Liver (tissue), 9 donors: ENCODE results near the gene CKM. TPM values are rescaled to one million over a fixed set of nuclear protein-coding genes. Genes with fewer than 3 reads are reported as not detected.

Experiments
- DNase-seq: peaks from one replicate; pipeline ENCODE4 v3.0.0-alpha.2; 2017; ENCODE audit warnings: low spot score
- H3K27ac ChIP-seq, 2 donors: one replicate each; pipeline ENCODE4 v1.7.0; 2013; ENCODE audit warnings: inconsistent platforms in 2 of 2, low read length in 2 of 2, control low read depth in 1 of 2, low read depth in 1 of 2, mild to moderate bottlenecking in 1 of 2
- H3K27me3 ChIP-seq, 4 donors: one replicate each; pipeline versions ENCODE4 v1.6.1 to v1.7.0; 2013; ENCODE audit warnings: low read length in 3 of 4, inconsistent platforms in 1 of 4, mild to moderate bottlenecking in 1 of 4, moderate library complexity in 1 of 4; ENCODE audit not compliant: control insufficient read depth in 4 of 4, insufficient read depth in 4 of 4
- H3K36me3 ChIP-seq, 4 donors: one replicate each; pipeline versions ENCODE4 v1.6.1 to v1.7.0; 2013; ENCODE audit warnings: low read length in 3 of 4, mild to moderate bottlenecking in 3 of 4, low read depth in 1 of 4, moderate library complexity in 1 of 4; ENCODE audit not compliant: control insufficient read depth in 4 of 4, insufficient read depth in 3 of 4
- H3K4me1 ChIP-seq, 4 donors: one replicate each; pipeline versions ENCODE4 v1.6.1 to v1.7.0; 2013; ENCODE audit warnings: low read length in 3 of 4, mild to moderate bottlenecking in 3 of 4, moderate library complexity in 1 of 4; ENCODE audit not compliant: control insufficient read depth in 4 of 4, insufficient read depth in 4 of 4
- H3K4me3 ChIP-seq, 3 donors: one replicate each; pipeline versions ENCODE4 v1.6.1 to v1.7.0; 2013; ENCODE audit warnings: low read length in 3 of 3, control low read depth in 1 of 3, low read depth in 1 of 3, mild to moderate bottlenecking in 1 of 3
- H3K9ac ChIP-seq, 2 donors: one replicate each; pipeline ENCODE4 v1.7.0; 2013; ENCODE audit warnings: low read length in 2 of 2, mild to moderate bottlenecking in 2 of 2, moderate library complexity in 2 of 2, control low read depth in 1 of 2, low read depth in 1 of 2
- H3K9me3 ChIP-seq, 4 donors: one replicate each; pipeline versions ENCODE4 v1.6.1 to v1.7.0; 2013; ENCODE audit warnings: low read length in 3 of 4; ENCODE audit not compliant: control insufficient read depth in 4 of 4
- EGR1 ChIP-seq, 2 donors: IDR thresholded peaks; 2 replicates each; pipeline ENCODE4 v1.6.1; 2016 to 2018; ENCODE audit warnings: antibody characterized with exemption in 2 of 2, low read depth in 2 of 2
- FOXA1 ChIP-seq: IDR thresholded peaks from 2 replicates; pipeline ENCODE4 v1.6.1; 2016; ENCODE audit warnings: antibody characterized with exemption
- FOXA2 ChIP-seq: IDR thresholded peaks from 2 replicates; pipeline ENCODE4 v1.6.1; 2016; ENCODE audit warnings: antibody characterized with exemption
- GABPA ChIP-seq, 2 donors: IDR thresholded peaks in 1 of 2; conservative IDR thresholded peaks in 1 of 2; 2 replicates each; pipeline ENCODE4 v1.6.1; 2016; ENCODE audit warnings: antibody characterized with exemption in 2 of 2, mild to moderate bottlenecking in 1 of 2, moderate library complexity in 1 of 2
- HNF4A ChIP-seq, 2 donors: conservative IDR thresholded peaks; 2 replicates each; pipeline ENCODE4 v1.6.1; 2016; ENCODE audit warnings: antibody characterized with exemption in 2 of 2, mild to moderate bottlenecking in 2 of 2
- HNF4G ChIP-seq: IDR thresholded peaks from 2 replicates; pipeline ENCODE4 v1.6.1; 2016; ENCODE audit warnings: antibody characterized with exemption
- JUND ChIP-seq, 2 donors: IDR thresholded peaks; 2 replicates each; pipeline ENCODE4 v1.6.1; 2016; ENCODE audit warnings: antibody characterized with exemption in 2 of 2
- NR2F2 ChIP-seq: IDR thresholded peaks from 2 replicates; pipeline ENCODE4 v1.6.1; 2016; ENCODE audit warnings: antibody characterized with exemption
- RAD21 ChIP-seq, 2 donors: IDR thresholded peaks; 2 replicates each; pipeline ENCODE4 v1.6.1; 2016; ENCODE audit warnings: antibody characterized with exemption in 2 of 2, mild to moderate bottlenecking in 2 of 2
- RXRA ChIP-seq, 2 donors: IDR thresholded peaks; 2 replicates each; pipeline ENCODE4 v1.6.1; 2017 to 2018; ENCODE audit warnings: antibody characterized with exemption in 2 of 2, mild to moderate bottlenecking in 1 of 2
- SP1 ChIP-seq: IDR thresholded peaks from 2 replicates; pipeline ENCODE4 v1.6.1; 2018; ENCODE audit warnings: antibody characterized with exemption, mild to moderate bottlenecking
- YY1 ChIP-seq: IDR thresholded peaks from 2 replicates; pipeline ENCODE4 v1.6.1; 2016; ENCODE audit warnings: antibody characterized with exemption, mild to moderate bottlenecking
- WGBS: extraction: QIAGEN DNeasy Blood & Tissue Kit; methylation state at CpG from one replicate; pipeline ENCODE4 v1.1.7; 2013; 5-methylcytosine and 5-hydroxymethylcytosine counted together
- polyA plus RNA-seq, 2 donors: library from polyadenylated mRNA; stranded (reverse) in 1 of 2; unstranded in 1 of 2; fragments of 200-250 nt in 1 of 2; fragments of >200 nt in 1 of 2; fragmentation: Nextera tagmentation in 1 of 2; extraction: Ambion mirVana in 1 of 2; gene quantifications; one replicate each; pipeline versions ENCODE4 v1.2.1 to v1.2.3, GENCODE V29; 2013 to 2015
- total RNA-seq, 2 donors: library from RNA; depleted of rRNA; stranded (reverse); fragments of >200 nt; gene quantifications; one replicate each; pipeline ENCODE4 v1.2.3, GENCODE V29; 2014
- TF ChIP-seq, protein P1 (sequence below): IDR thresholded peaks from 2 replicates; pipeline ENCODE4 v1.6.1; 2016; ENCODE audit warnings: antibody characterized with exemption, mild to moderate bottlenecking
- TF ChIP-seq, protein P2 (sequence below): IDR thresholded peaks from 2 replicates; pipeline ENCODE4 v1.6.1; 2016; ENCODE audit warnings: antibody characterized with exemption
- TF ChIP-seq, protein P3 (sequence below): IDR thresholded peaks from 2 replicates; pipeline ENCODE4 v1.6.1; 2016; ENCODE audit warnings: antibody characterized with exemption
- TF ChIP-seq, protein P4 (sequence below): IDR thresholded peaks from 2 replicates; pipeline ENCODE4 v1.6.1; 2016; ENCODE audit warnings: antibody characterized with exemption
- TF ChIP-seq, protein P5 (sequence below): fragments of 150-350 bp; IDR thresholded peaks from 2 replicates; pipeline ENCODE4 v1.5.1; 2017; ENCODE audit warnings: improper control_type of control experiment, low read depth, low read length; ENCODE audit not compliant: missing input control
- donor health status: healthy.
- donor health status: healthy.
- donor health status: healthy.
- donor health status: healthy.
- donor health status: healthy.

Gene CKM
- total and polyA plus RNA-seq, 4 donors: 0.05 to 0.37 (median 0.17) TPM; not detected in 1

DNA sequence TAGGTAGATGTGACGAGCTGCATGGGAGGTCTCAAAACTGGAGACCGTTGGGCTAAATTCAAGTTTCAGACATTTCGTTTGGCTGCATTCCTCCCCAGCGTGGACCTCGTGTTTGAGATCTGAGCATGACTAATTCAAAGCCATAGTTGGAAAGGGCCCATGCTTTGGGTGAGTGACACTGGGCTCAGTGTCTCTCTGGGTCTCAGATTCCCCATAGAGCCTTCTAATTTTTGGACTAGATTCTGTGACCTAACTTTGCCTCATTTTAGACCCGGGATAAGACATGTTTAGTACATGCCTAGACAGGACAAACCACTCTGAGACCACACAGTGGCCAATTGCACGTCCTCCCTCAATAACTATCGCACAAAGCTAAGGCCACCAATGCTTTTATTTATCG lies 16.6 kb downstream of the CKM start:
- Histone ChIP-seq H3K4me3 (no peak overlapping the region), H3K36me3 (peaks cover 0 to 9% (median 3%) of the 10 kb centered on the region in 4 donors), H3K9me3 (no peaks in the 10 kb centered on the region), H3K9ac (no peak overlapping the region), H3K27ac (peak overlapping the region in 1 of 2 donors; percentile 33), H3K4me1 (peaks cover 0 to 5% (median under 1%) of the 10 kb centered on the region in 4 donors), H3K27me3 (no peaks in the 10 kb centered on the region)
- no peak for DNase-seq
- TF ChIP-seq FOXA1 (no peak), FOXA2 (no peak), RXRA (IDR thresholded peaks at IDR 0.05) (peak; percentile 27 to 80), RAD21 (IDR thresholded peaks at IDR 0.05) (no peak)
- TF ChIP-seq, protein P1, sequence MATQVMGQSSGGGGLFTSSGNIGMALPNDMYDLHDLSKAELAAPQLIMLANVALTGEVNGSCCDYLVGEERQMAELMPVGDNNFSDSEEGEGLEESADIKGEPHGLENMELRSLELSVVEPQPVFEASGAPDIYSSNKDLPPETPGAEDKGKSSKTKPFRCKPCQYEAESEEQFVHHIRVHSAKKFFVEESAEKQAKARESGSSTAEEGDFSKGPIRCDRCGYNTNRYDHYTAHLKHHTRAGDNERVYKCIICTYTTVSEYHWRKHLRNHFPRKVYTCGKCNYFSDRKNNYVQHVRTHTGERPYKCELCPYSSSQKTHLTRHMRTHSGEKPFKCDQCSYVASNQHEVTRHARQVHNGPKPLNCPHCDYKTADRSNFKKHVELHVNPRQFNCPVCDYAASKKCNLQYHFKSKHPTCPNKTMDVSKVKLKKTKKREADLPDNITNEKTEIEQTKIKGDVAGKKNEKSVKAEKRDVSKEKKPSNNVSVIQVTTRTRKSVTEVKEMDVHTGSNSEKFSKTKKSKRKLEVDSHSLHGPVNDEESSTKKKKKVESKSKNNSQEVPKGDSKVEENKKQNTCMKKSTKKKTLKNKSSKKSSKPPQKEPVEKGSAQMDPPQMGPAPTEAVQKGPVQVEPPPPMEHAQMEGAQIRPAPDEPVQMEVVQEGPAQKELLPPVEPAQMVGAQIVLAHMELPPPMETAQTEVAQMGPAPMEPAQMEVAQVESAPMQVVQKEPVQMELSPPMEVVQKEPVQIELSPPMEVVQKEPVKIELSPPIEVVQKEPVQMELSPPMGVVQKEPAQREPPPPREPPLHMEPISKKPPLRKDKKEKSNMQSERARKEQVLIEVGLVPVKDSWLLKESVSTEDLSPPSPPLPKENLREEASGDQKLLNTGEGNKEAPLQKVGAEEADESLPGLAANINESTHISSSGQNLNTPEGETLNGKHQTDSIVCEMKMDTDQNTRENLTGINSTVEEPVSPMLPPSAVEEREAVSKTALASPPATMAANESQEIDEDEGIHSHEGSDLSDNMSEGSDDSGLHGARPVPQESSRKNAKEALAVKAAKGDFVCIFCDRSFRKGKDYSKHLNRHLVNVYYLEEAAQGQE: no peak
- TF ChIP-seq, protein P2, sequence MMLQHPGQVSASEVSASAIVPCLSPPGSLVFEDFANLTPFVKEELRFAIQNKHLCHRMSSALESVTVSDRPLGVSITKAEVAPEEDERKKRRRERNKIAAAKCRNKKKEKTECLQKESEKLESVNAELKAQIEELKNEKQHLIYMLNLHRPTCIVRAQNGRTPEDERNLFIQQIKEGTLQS: no peak
- TF ChIP-seq, protein P3, sequence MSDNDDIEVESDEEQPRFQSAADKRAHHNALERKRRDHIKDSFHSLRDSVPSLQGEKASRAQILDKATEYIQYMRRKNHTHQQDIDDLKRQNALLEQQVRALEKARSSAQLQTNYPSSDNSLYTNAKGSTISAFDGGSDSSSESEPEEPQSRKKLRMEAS: no peak
- TF ChIP-seq, protein P4, sequence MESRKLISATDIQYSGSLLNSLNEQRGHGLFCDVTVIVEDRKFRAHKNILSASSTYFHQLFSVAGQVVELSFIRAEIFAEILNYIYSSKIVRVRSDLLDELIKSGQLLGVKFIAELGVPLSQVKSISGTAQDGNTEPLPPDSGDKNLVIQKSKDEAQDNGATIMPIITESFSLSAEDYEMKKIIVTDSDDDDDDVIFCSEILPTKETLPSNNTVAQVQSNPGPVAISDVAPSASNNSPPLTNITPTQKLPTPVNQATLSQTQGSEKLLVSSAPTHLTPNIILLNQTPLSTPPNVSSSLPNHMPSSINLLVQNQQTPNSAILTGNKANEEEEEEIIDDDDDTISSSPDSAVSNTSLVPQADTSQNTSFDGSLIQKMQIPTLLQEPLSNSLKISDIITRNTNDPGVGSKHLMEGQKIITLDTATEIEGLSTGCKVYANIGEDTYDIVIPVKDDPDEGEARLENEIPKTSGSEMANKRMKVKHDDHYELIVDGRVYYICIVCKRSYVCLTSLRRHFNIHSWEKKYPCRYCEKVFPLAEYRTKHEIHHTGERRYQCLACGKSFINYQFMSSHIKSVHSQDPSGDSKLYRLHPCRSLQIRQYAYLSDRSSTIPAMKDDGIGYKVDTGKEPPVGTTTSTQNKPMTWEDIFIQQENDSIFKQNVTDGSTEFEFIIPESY: no peak
- WGBS: 56% methylated on average over 9 of the region's 9 CpGs

DNA sequence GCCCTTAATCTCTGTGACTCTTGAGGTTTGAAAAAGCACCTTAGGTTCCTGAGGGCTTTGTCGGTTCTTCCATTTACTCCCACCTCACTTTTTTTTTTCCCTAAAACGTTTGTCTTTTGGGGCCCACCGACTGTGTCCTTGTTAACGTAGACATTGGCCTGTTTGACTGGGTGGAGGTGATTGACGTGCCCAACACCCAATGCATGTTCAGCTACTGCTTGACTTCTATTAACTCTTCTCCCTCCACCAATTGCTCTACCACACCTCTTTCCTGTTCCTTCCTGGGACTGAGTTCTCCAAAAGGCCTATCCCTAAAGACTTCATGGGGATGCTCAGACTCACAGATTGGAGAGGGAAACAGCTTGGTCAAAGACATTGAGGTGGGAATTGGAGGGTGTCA lies 17.3 kb downstream of the CKM start:
- WGBS: 20% methylated on average over 5 of the region's 5 CpGs
- no peaks in the 10 kb centered on the region for H3K9me3 ChIP-seq
- peaks cover 0 to 9% (median 3%) of the 10 kb centered on the region in 4 donors for H3K36me3 ChIP-seq
- H3K4me3 ChIP-seq: no peak overlapping the region
- H3K27ac ChIP-seq: no peak overlapping the region
- H3K27me3 ChIP-seq: no peaks in the 10 kb centered on the region
- no peak for DNase-seq
- H3K9ac ChIP-seq: no peak overlapping the region
- peaks cover 0 to 8% (median 2%) of the 10 kb centered on the region in 4 donors for H3K4me1 ChIP-seq
- TF ChIP-seq RAD21 (IDR thresholded peaks at IDR 0.05) (no peak), FOXA1 (no peak), HNF4A (conservative IDR thresholded peaks at IDR 0.05) (no peak), GABPA (IDR thresholded peaks at IDR 0.05 in 1 of 2, conservative IDR thresholded peaks at IDR 0.05 in 1 of 2) (no peak), EGR1 (IDR thresholded peaks at IDR 0.05; ENCODE audit: low read depth in 2 of 2) (no peak), RXRA (IDR thresholded peaks at IDR 0.05) (no peak), JUND (IDR thresholded peaks at IDR 0.05) (no peak), YY1 (no peak), NR2F2 (no peak), HNF4G (no peak), SP1 (no peak)
- TF ChIP-seq, protein P1: no peak
- TF ChIP-seq, protein P2: no peak
- TF ChIP-seq, protein P4: no peak
- TF ChIP-seq, protein P3: no peak
- TF ChIP-seq, protein P5, sequence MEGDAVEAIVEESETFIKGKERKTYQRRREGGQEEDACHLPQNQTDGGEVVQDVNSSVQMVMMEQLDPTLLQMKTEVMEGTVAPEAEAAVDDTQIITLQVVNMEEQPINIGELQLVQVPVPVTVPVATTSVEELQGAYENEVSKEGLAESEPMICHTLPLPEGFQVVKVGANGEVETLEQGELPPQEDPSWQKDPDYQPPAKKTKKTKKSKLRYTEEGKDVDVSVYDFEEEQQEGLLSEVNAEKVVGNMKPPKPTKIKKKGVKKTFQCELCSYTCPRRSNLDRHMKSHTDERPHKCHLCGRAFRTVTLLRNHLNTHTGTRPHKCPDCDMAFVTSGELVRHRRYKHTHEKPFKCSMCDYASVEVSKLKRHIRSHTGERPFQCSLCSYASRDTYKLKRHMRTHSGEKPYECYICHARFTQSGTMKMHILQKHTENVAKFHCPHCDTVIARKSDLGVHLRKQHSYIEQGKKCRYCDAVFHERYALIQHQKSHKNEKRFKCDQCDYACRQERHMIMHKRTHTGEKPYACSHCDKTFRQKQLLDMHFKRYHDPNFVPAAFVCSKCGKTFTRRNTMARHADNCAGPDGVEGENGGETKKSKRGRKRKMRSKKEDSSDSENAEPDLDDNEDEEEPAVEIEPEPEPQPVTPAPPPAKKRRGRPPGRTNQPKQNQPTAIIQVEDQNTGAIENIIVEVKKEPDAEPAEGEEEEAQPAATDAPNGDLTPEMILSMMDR: no peak
